GM12875 (cell line): ENCODE measurements around the gene NPB.
A peak's percentile ranks its signal among the peaks of the same experiment; 100 is the strongest.

Experiments
- H3K4me3 ChIP-seq: one replicate; pipeline ENCODE4 v1.5.1; 2011; ENCODE audit warnings: low read depth, low read length, control low read depth
- CTCF ChIP-seq: IDR thresholded peaks from 2 replicates; pipeline ENCODE4 v1.5.1; 2011; ENCODE audit warnings: low read depth, mild to moderate bottlenecking, control low read depth, inconsistent platforms, low read length, moderate library complexity, borderline replicate concordance; ENCODE audit not compliant: insufficient read depth

NPB gene

DNA sequence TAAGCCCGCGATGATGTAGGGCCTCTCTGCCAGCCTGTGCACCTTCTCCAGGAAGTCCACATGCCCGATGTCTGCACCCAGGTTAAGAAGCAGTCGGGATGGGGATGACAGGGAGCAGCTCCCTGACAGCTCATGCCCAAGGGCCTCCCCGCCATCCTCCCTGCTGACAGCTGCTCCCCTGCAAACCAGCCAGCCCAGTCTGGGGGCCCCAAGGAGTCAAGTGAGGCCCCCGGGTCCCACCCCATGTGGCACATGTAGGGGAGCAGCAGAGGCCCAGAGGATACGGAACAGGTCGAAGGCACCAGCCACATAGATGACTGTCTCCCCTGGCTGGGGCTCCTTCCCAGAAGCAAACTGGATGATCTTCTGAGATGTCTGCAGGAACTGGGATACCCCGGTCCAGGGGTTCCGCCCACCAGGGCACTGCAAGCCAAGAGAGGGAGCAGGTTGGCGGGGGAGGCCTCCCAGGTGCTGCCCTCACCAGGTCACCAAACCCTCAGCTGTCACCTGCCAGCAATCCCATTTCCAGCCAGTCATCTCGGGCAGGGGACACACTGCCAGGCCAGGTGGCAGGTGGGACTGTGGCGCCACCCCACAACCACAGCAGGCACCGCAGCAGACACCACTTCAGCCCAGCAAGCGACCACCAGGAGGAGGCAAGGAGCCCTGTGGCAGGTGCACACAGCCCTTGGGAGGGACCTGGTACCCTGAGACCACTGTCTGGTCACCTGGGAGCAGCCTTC is 4.6 kb downstream of the NPB start:
- TF ChIP-seq CTCF, result 0 out of 2 replicates have a peak, but pooled peaks have one; percentile 10
- H3K4me3 ChIP-seq, result no peak overlapping the region

GRCh38 chr17:81907219-81908145 is 5.4 kb downstream of the NPB start:
- no peak overlapping the region for H3K4me3 ChIP-seq
- no peak; the same call in 1 of the 2 replicates for TF ChIP-seq CTCF

- TF ChIP-seq CTCF, result no peak
- H3K4me3 ChIP-seq, result no peak overlapping the region
Observed at GRCh38 chr17:81908793-81909192, 6.8 kb downstream of the NPB start.

DNA sequence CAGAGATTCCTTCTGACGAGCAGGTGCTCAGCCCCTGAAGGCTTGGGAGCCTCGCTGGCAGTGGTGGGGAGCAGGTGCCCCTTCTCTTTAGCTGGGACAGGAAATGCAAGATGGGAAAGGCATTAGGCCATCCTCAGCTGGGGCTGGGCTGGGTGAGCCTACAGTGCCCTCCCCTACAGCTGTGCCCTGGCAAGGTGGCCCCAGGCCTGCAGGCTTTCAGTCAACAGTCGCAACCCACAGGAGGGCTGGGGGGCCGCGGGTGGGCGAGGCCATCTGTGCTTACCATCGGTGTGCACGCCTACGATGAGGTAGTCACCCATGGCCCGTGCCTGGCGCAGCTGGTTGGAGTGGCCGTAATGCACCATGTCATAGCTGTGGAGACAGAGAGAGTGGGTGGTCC is 7.2 kb downstream of the NPB start:
- no peak for TF ChIP-seq CTCF

DNA sequence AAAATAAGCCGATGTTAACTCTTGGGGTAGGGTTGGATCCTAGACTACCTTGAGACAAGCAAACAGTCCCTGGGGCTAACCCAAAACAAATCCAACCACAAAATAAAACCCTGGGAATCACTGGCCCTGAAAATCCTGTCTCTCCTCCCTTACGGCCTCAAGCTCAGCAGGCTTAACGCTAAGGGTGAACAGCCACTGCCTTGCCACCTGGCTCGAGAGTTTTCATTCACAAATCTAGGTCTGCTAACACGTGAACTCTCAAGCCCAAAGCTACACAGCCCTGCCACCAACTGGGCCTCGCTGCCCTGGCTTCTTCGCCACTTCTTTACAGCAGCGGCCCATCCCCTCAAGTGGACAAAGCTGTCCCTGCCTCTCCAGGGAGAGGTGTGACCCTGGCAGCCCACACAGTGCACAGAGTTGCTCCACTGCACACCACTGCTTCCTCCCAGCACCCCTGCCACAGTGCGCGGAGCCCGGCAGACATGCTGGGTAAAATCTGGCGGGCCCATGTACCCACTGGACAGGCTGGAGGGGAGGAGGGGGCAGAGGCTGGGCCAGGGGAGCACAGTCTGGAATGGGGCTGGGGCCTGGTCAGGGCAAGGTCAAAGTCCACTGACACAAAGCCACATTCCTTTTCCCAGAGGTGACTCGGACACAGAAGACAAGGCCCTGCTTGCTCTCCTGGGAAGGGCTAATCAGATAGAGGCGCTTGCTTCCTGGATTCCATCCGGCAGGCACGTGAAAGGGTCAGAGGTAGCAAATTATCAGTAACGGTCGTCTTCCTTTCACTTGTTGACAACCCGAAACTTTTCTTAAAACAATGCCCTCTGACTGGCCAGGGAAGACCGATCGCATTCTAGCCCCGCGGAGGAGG is 8.2 kb downstream of the NPB start:
- peak overlapping the region; percentile 74 for H3K4me3 ChIP-seq
- TF ChIP-seq CTCF, result no peak

More for the DNA sequence above, 7.2 kb downstream of the NPB start:
- no peak overlapping the region for H3K4me3 ChIP-seq

DNA sequence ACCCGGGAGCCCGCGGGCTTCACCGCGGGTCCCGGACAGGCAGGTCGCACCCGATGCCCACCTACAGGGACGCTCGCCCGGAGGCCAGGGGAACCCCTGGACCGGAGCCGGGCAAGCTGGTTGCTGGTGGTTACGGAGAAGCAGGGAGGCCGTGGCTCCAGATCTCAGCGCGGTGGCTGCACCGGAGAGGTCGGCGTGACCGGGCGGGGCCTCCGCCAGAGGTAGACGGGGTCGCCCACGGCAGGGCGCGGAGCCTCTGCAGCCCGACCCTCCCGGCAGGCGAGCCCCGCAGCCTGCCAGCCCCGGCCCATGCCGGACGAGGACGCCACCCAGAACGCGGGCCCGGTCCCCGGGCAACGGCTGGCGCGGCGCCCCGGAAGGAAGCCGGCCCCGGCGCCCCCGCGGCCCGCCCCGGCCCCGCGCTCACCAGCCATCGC is 8.8 kb downstream of the NPB start:
- TF ChIP-seq CTCF, result no peak
- H3K4me3 ChIP-seq, result peak overlapping the region; percentile 74
